Cardiac fibroblast (primary cell): ENCODE measurements around the gene NUCB1.

ENCODE experiments used
- DNase-seq, 2 donors: peaks; one replicate each; pipeline versions ENCODE4 v3.0.0 to v3.0.0-alpha.2; 2010; ENCODE audit warnings: low read depth in 2 of 2
- H3K4me3 ChIP-seq, 2 donors: replicated peaks in 1 of 2; 1 replicate in 1 of 2; 2 replicates in 1 of 2; pipeline ENCODE4 v1.5.1; 2011; ENCODE audit warnings: low read depth in 2 of 2, low read length in 2 of 2, mild to moderate bottlenecking in 2 of 2, moderate library complexity in 1 of 2
- CTCF ChIP-seq: IDR thresholded peaks from one replicate; pipeline ENCODE4 v1.5.1; 2011; ENCODE audit warnings: low read depth, mild to moderate bottlenecking, low read length, inconsistent platforms

NUCB1 gene

GRCh38 chr19:48928164-48929025, 28.3 kb downstream of the NUCB1 start:
- H3K4me3 ChIP-seq, result no peak overlapping the region
- DNase-seq, result peak in 1 of 2 donors; percentile 82
- TF ChIP-seq CTCF, result no peak

GRCh38 chr19:48933382-48933932, 33.3 kb downstream of the NUCB1 start, which contains the start of gene DHDH:
TSS of gene DHDH (plus strand) at chr19:48933699. CDS start at chr19:48933722, 23 bp downstream.
- peak within 1 kb of the TSS; percentile 49 to 55 for H3K4me3 ChIP-seq
- TF ChIP-seq CTCF, result no peak
- peak; percentile 35 to 54 for DNase-seq

- no peak for DNase-seq
- TF ChIP-seq CTCF, result no peak
- H3K4me3 ChIP-seq, result no peak overlapping the region
Observed at GRCh38 chr19:48934837-48935236, 34.7 kb downstream of the NUCB1 start.

- no peak overlapping the region for H3K4me3 ChIP-seq
- no peak for TF ChIP-seq CTCF
- no peak for DNase-seq
Observed at GRCh38 chr19:48935864-48936263, 35.8 kb downstream of the NUCB1 start.

GRCh38 chr19:48938256-48938655, 38.1 kb downstream of the NUCB1 start:
- TF ChIP-seq CTCF, result no peak
- no peak overlapping the region for H3K4me3 ChIP-seq
- DNase-seq, result no peak

GRCh38 chr19:48940902-48941301, 40.8 kb downstream of the NUCB1 start:
- H3K4me3 ChIP-seq, result no peak overlapping the region
- no peak for TF ChIP-seq CTCF
- no peak for DNase-seq
